Heart left ventricle (tissue), 13 donors: ENCODE data around the gene CACNA1E.

Experiments
- CTCF ChIP-seq, 12 donors: fragments of 200-600 bp; sonication (generic) in 4 of 12; IDR thresholded peaks; one replicate each; pipeline versions ENCODE4 v1.5.0 to v1.8.0; 2018 to 2022; ENCODE audit warnings: antibody characterized with exemption in 12 of 12, mild to moderate bottlenecking in 5 of 12
- POLR2A ChIP-seq, 2 donors: fragments of 450-650 bp; IDR thresholded peaks; one replicate each; pipeline ENCODE4 v1.6.1; 2017; ENCODE audit warnings: antibody characterized with exemption in 2 of 2, mild to moderate bottlenecking in 2 of 2, moderate library complexity in 2 of 2
- donor health status: ischemic (EF 13 %, LVEDD 7.1; RV severe dilation, severe dysfunction).
- donor health status: DM: no; HTN: yes; CAD: no.
- donor health status: DM: no; HTN: no; CAD: no.
- donor health status: ischemic (EF 25% LVEDD 6.9; RV normal size, moderate dysfunction).
- donor health status: ischemic (EF 25% LVEDD 5.7; RV mildly dilated, moderate dysfunction).
- donor health status: ischemic (EF 35%, LVEDD 5.7; RV mildly dilated, moderate dysfunction).
- donor health status: nonischemic (EF 11% LVEDD 7.7; RV severe dilation, severe dysfunction).
- donor health status: DM: yes; HTN: yes; CAD: no.
- donor health status: PGD.
- donor health status: ischemic (EF 29% LVEDD 5.4; RV normal size, mild dysfunction).
- donor health status: nonischemic (EF 23%, LVEDD 6.1; RV moderate dilation, normal function).

GRCh38 chr1:181551754-181552153 lies 68.4 kb downstream of the CACNA1E start:
- TF ChIP-seq CTCF (IDR thresholded peaks at IDR 0.05), result no peak
- TF ChIP-seq POLR2A (IDR thresholded peaks at IDR 0.05), result no peak
